GM03348 (cell line): ENCODE data around the gene TANGO2.
A peak's percentile ranks its signal among the peaks of the same experiment; 100 is the strongest.

ENCODE experiments used
- DNase-seq: peaks from one replicate; pipeline ENCODE4 v3.0.0; 2012; ENCODE audit warnings: low spot score

The TANGO2 gene

DNA sequence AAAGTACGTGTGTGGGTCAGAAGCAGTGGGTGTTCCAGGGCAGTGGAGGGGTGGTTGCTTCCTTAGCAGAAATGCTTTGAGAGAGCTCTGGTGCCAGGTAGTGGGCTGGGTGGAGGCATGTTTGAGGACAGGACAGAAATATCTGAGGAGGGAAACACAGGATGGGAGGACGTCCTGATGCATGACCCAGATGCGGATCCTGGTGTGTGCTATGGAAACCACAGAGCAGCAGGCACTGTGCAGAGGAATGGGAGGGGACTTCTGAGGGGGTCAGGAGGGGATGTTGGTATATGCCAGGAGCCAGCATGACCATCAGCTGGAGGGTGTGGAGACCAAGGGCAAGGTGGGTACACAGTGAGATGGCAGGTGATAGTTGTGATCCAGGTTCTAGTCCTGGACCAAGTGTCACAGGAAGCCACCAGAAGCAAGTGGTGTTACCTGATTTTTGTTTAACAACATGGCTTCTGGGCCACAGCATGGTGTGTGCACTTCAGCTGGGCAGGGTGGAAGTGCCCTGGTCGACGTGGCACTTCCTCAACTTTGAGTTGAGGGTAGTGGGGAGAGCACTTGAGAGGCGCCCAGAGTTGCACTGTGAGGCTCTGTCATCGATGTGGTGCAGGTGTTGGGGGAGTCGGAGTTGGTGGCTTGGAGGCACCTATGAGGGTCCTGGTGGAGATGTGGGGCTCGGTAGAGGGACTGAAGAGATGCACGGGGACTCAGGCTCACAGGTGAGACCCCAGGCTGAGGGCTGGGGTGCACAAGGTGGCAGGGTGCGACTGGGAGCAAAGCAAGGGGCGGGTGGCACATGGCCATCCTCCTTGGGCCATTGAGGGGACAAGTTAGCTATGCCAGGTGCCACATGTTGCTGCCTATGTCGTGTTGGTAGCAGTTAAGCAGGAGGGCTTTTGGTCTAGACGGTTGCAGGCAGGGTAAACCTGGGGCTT, 66.7 kb downstream of the TANGO2 start:
- no peak for DNase-seq

GRCh38 chr22:20088263-20088648, 67.3 kb downstream of the TANGO2 start:
- no peak for DNase-seq

DNA sequence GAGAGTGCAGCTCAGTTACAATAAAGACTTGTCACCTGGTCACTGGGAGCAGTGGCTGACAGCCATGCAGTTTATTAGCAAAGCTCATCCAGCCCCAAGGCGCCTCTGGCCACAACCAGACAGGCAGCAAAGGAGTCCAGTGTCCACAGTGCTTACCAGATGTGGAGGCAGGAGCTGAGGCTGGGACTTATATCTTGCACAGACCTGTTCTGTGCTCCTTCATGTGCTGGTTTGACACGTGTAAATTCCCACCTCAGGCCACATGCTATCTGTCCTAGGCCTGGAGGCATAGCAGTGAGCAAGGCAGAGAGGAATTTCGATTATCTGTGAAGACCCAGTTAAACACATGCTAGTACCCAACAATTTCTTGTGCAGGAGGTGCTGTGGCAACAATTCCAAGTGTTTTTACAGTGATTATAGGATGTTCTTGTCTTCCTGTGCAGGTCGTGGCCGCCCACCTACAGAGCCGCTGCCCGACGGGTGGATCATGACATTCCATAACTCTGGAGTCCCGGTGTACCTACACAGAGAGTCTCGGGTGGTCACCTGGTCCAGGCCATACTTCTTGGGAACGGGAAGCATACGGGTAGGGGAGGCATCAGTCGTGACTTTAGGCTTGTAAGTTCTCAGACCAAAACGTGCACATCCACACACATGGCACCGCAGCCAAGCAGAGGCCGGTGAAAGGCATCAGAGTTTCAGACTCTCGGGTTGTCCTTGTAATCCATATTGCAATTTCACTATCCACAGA, 68.5 kb downstream of the TANGO2 start:
- no peak for DNase-seq

DNA sequence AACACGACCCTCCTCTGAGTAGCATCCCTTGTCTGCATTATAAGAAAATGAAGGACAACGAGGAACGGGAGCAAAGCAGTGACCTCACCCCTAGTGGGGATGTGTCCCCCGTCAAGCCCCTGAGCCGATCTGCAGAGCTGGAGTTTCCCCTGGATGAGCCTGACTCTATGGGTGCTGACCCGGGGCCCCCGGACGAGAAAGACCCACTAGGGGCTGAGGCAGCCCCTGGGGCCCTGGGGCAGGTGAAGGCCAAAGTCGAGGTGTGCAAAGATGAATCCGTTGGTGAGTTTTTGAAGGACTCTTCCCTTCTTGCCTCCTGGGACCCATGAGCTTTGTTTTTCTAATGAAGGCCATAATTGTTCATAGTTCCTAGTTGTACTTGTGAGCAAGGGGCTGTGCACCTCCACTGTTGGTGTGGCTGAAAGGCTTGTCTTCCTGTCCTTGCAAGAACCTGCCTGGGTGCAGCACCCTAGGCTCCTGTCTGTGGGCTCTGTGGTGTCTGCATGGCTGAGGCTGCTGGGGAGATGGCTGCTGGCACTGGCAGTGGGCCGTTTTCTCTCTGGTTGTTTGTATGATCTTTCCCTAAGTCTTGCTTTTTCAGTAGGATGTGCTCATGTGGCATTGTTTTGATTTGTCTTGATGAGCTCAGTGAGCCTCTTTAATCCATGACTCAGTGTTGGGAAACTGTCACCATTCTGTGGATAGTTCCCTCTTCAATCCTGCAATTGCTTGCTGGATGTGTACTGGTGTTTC, 69.2 kb downstream of the TANGO2 start:
- peak; percentile 40 for DNase-seq

DNA sequence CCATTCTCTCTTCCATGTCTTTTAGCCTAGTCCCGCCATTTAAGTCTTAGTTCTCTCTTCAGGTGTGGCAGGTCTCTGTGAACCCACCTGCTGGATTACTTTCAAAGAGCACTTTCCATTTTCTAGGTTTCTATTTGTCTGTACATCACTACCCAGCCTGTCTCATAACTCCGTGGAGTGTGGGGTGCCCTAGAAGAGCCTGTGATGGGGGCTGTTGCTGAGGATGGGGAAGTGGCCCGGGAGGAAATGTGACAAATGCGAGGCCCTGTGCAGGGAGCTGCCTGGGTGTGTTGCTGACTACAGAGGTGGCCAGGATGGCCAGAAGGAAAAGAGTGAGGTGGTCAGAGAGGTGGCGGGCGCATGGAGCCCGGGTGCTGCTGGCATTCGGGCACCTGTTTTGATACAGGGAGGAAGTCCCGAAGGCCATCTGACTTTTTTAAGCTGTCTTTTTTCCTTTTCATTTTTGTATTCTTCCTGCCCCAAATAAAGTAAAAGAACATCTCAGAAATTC, 69.9 kb downstream of the TANGO2 start:
- no peak for DNase-seq

GRCh38 chr22:20091690-20092476, 71.0 kb downstream of the TANGO2 start:
- DNase-seq: no peak

DNA sequence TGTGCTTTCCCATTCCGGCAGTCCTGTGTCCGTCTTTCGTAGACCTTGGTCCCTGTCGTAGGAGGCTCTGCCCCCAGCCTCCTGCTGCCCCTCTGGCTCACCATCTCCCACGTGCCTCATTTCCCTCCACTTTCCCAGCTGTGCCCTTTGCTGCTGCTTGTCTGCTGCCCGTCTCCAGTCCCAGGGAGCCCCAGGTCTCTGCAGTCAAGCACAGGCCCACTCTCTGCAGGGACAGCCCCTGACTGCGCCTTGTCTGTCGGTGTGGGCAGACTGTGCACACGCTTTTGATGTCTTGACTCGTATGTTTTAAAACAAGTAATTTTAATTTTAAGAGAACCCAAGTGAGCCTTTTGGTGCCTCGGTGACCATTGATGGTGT, 71.6 kb downstream of the TANGO2 start:
- DNase-seq: no peak

DNA sequence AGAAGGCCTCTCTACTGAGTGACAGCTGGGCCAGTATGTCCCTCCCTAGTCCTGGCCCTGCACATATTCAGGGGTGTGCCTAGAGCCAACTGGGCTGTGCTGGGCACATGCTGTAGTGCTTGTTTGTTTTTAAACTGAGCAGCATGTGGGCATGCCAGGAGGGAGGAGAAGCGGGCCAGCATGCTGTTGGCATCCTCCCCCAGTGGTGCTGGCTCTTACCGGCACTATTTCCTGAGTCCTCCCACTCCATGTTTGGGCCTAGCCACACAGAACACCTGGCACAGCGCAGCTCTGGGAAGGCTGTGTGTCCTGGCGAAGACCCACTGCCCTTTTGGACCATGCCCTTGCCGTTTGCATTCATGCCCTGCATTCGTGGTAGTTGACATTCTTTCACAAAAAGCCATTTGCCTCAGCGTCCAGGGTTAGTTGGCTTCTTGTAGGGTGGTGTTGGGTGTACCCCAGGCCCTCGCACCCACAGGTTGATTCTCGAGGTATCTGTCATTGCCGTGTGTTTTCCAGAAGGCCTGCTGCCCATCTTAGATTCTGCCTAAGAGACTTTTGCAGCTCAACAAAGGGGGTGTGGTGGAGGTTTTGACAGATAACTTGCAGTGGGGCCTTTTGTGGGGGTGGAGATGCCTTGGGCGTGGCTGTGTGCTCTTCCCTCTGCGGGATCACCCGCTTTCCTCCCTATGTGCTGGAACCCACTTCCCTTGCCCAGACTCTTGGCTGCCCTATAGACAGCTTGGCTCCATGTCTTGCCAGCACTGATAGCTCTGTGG, 72.7 kb downstream of the TANGO2 start:
- no peak for DNase-seq

- DNase-seq: no peak
Measured at GRCh38 chr22:20094197-20094807, 73.4 kb downstream of the TANGO2 start.

DNA sequence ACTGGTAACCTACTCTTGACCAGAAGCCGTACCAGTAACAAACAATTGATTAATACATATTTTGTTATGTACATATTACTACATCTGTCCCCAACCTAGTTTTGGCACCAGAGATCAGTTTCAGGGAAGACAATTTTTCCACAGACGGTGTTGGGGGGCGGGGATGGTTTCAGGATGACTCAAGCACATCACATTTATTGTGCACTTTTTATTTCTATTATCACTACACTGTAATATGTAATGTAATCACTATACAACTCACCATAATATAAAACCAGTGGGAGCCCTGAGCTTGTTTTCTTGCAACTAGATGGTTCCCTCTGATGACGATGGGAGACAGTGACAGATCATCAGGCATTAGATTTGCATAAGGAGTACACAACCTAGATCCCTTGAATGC, 74.6 kb downstream of the TANGO2 start:
- DNase-seq: no peak

- no peak for DNase-seq
Measured at GRCh38 chr22:20096574-20097420, 75.9 kb downstream of the TANGO2 start.

DNA sequence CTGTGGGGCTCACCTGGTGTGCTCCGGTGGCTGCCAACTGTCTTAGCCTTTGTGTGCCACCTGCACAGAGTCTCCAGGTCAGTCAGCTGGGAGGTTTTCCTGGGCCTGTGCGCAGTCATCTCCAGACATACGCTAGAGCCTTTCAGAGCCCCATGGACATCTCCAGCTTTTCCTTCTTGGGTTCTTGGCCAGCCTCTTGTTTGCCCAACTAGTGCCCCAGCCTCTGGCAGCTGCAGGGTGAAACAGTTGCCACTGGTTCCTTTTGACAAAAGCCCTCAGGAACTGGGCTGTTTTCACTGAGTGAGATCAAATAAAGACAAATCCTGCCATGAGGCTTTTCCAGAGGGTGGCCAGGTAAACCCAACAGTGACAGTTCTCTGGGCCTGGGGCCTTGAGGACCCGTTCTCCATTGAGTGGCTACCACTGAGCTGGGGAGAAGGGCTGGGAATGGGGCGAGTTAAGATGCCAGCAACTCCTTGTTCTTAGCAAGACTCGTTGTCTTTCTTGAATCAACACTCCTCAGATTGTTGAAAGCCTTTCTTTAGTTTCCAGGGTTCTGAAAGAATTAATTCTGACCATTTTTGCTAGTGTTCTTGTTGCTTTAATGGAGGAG, 78.3 kb downstream of the TANGO2 start:
- DNase-seq: no peak

DNA sequence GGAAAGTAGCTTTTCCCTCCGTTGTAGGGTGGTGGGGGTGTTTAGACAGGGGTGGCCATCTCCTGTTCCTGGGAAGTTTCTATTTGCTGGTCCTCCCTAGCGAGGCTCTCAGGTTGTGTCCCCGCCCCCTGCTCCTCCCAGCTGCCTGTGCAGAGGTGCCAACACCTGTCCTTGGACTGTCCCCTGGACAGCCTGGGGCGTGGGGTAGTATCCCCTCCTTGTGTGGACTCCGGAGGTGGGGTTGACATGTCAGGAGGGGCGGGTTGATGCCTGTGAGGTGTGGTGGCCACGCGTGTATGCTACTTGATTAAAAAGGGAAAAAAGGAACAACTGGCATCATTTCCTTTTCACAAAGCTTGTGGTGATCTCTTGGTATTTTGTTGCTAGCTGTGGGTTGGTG, 80.7 kb downstream of the TANGO2 start:
- DNase-seq: no peak

DNA sequence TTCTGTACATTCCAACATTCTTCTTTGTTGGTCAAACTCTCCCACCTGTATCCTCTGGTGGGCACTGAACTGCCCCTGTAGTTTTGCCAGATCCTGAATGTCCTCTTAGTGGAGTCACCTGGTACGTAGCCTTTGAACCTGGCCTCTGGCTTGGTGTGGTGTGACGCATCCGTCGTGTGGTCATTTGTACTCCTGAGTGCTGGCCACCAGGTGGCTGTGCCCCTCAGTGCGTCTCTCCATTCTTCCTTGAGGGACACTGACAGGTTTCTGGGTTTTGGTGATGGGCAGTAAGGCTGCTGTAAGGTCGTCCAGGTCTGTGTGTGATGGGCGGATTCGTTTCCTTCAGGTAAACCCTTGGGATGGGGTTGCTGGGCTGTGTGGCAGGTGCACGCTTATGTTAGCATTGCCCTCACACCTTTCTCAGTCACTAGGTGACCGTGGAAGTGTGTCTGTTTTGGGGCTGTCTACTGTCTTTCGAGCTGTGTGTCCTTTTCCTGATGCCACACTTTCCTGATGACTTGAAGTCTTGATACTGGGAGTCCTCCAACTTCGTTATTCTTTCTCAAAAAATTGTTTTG, 81.4 kb downstream of the TANGO2 start:
- DNase-seq: no peak

- no peak for DNase-seq
Measured at GRCh38 chr22:20105456-20106204, 84.7 kb downstream of the TANGO2 start.

DNA sequence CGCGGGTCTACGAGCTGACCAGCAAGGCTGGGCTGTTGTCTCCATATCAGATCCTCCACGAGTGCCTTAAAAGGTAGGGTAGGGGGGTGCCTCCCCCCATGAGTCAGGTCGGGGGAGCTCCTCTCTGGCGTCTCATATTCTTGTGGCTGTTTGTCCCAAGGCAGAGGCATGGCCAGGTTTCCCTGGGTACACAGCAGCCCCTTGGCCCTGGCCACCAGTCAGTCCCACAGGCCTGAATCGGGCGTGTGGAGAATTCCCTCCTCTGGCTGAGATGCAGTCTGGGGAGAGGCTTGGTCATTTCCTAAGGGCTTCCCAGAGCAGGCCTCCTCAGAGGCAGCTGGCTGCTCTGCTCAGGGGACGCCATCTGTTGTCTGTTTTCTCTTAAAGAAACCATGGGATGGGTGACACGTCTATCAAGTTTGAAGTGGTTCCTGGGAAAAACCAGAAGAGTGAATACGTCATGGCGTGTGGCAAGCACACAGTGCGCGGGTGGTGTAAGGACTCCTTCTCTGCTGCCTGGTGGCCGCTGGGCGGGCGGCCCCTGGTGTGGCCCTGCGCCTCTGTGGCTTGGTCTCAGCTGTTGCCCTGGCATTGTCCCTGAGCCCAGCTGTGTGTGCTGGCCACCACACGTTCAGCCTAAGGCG, 85.4 kb downstream of the TANGO2 start:
- no peak for DNase-seq

- no peak for DNase-seq
Measured at GRCh38 chr22:20106849-20107237, 85.9 kb downstream of the TANGO2 start.
